ENCODE results near the gene DEGS2. TPM values are rescaled to one million over a fixed set of nuclear protein-coding genes. Genes with fewer than 3 reads are reported as not detected.

DEGS2 gene
- polyA plus RNA-seq, 1 donor: 1.1 TPM

DNA sequence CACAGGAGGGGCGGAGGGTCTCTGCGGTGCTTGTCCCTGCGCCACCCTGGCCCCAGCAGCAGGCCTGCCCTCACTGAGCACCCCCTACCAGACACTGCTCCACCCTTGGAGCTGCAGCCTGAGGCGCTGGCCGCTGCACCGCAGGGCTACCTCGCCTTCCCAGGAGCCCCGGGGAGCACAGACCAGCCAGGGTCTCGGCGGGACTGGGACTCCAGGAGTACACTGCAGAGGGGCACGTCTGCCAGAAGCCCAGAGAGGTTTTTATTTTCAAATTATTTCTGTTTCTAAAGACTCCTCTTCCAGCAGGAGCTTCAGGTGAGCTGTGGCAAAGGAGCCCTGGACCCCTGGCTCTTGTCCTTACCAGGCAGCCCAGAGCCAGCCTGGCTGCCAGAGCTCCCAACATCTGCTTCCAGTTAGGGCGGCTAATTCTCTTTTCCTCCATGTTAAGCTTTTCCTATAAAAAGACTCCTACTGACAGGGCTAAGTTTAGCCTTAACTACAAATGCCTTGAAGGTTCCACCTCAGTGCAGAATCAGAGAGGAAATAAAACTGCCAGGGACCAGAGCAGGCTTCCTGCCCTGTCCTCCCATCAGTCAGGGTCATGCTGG, 26.4 kb downstream of the DEGS2 start:
- DNase-seq (ENCODE audit: low read depth): no peak

DNA sequence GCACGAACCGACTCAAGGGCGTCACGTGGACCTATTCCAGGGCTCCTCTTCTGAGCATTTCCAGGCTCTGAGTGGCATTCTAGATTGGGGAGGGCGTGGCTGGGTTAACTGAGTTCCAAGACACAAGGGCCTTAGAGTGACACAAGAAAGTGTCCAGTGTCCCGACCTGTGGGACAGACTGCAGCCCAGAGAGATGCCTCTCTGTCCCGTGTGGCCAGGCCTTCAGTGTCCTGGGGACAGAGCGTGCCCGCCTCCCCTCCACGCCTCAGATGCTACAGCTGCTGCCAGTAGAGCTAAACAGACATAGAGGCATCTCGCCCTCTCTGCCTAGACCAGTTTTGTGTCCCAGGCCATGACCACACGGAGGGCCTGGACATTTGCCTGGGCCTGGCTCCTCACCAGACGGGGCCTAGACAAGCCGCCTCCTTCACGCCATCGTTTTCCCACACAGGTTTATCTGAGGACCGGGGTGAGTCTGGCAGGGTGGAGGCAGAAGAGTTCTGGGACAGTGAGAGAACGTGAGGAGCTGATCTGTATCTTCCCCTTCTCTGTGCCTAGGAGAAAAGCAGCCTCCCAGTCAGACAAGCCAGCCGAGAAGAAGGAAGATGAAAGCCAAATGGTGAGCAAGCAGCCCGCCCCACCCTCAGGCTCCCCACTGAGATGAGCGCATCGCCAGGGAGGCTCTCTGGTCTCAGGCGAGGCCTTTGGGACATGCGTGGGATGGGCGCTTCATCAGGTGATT, 27.1 kb downstream of the DEGS2 start:
- no peak for DNase-seq (ENCODE audit: low read depth)

DNA sequence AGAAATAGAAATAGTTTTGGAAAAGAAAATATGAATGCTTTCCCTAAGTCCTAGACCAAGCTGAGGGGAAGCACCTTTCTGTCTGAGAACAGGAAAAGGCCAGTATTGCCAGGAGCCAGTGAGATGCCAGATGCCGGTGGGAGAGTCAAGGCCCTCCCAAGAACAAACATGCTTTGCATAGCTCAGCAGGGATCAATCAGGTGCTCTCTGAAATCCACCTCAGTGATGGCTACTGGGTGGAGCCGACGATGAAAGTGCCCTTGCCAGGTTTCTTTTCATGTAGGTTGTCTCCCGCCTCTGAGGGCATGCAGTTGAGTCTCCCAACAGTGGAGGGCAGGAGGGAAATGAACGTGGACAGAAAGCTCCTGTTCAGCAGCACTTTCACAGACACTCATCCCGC, 28.3 kb downstream of the DEGS2 start:
- no peak for DNase-seq (ENCODE audit: low read depth)

DNA sequence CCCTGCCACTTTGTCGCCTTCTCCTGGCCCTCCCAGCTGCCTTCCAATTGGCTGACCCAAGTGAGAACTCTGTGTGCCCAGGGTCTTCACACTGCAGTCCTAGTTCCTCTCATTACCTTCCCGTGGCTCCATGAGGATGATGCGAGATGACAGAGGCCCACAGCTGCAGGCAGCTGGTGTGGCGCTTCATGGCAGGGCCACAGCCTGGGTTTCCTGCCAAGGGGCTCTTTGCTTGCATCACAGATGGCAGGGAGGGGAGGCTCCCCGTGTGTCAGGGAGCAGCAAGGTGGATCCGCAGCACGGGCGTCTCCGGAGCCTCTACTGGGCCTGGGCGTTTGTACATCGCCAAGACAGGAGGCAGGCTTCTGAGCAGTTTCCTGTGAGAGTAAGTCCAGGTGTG, 28.9 kb downstream of the DEGS2 start:
- DNase-seq (ENCODE audit: low read depth): no peak

DNA sequence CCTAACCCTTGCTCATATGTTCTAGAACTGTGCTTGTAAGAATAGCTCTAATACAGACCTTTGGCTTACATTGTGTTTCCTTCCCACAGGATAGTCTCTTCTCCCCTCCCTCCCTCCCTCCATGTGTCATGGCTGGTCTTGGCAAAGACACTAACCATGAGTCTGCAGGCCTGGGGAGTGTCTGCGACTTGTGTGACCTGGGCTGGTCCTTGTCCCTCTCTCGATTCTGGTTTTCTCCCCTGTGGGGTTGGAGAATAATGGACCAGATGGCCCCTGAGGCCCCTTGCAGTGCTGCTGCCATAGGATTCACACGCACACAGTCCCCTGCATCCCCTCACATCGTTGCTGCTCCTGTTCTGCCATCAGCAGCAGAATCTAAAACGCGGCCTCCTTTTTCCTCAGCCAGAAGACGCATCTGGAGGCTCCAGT, 30.3 kb downstream of the DEGS2 start:
- DNase-seq (ENCODE audit: low read depth): no peak

DNA sequence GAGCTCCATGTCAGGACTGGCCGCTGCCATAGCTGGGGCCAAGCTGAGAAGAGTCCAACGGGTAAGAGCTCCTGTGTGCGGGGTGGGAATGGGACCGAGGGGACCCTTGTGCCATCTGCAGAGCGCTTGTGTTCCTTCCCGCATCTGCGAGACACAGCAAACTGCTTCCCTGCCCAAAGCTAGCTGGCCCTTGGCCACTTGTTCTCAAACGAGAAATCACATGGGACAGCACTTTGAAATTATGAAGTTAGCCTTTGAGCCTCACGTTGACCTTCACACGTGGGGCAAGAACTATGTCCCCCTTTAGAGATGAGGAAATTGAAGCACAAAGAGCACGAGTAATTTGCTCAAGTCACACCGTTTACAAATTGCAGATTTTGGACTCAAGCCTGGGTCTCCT, 30.8 kb downstream of the DEGS2 start:
- no peak for DNase-seq (ENCODE audit: low read depth)

DNA sequence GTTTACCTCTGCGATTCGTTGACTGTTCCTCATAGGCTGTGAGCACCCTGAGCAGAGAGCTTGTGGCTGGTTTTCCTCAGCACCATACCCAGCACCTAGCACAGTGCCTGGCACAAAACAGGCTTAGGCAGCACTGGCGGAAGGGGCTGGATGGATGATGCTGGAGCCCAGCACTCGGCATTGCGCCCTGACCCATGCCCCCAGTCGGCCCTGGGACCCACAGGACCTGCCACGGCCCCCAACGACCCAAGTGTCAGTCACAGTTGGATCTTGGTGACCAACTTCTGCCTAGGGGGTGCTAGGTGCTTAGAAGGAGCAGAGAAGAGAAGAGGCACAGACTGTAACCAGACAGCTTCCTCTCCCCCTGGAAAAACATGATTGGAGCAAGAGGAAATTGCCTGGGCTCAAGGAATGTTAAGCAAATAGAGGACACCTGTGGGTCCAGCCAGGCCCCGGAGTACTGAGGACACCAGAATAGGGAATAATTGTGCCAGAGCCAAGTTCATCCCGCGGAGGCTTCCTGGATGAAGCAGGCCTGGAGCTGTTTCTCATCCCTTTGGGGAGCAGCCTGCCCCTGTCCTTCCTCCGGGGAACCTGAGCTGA, 31.5 kb downstream of the DEGS2 start:
- no peak for DNase-seq (ENCODE audit: low read depth)

DNA sequence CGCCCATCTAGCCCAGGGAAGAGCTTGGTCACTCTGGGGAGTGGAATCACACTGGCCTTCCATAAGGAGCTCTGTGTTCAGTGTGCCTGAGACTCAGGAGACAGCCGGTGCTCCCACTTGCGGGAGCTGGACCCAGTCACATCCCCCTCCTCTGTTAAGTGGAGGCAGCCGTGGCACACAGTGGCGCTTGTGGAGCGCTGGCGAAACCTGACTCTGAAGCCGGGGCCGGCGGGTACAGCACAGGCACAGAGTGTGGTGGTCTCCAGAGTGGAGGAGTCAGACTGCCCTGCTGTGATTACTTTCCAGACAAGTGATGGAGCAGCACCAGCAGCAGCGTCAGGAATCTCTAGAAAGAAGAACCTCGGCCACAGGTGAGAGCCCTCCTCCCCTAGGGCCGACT, 33.0 kb downstream of the DEGS2 start:
- no peak for DNase-seq (ENCODE audit: low read depth)

DNA sequence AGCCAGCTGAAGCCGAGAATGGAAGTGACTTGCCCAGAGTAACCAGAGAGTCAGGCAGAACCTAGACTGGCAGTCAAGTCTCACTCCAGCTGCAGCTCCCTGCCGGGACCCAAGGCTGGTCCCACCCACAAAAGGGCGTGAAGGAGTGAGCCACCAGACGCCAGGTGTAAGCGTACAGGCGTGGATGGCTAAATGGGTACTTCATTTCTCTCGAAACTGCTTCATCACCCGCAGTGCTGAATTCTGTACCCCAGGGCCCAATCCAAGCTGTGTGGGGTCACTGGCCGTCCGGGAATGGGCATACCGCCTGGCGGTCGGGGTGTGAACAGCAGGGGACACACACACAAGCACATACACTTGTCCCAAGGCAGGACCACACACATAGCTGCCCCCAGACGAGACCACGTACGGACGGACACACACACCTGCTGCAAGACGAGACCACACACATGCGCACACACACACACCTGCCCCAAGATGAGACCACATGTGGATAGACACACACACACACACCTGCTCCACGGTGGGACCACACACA, 34.8 kb downstream of the DEGS2 start:
- no peak for DNase-seq (ENCODE audit: low read depth)

DNA sequence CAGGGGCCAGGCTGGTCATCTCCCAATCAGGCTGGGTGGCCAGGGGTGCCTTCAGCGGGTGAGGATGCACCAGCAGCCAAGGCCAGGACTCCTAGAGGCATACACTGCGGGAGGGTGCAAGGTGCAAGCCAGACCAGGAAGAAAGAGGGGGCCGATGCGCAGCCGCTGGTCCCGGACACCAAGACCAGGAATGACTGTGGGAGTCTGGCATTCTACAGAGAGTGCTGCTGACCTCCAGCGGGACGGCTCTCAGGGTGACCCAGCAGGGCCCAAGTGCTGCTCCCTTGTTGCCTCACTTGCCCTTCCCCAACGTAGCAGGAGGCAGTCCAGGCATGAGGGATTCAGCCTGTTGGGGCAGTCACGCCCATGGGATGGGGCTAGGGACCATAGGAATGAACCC, 35.8 kb downstream of the DEGS2 start:
- DNase-seq (ENCODE audit: low read depth): no peak

DNA sequence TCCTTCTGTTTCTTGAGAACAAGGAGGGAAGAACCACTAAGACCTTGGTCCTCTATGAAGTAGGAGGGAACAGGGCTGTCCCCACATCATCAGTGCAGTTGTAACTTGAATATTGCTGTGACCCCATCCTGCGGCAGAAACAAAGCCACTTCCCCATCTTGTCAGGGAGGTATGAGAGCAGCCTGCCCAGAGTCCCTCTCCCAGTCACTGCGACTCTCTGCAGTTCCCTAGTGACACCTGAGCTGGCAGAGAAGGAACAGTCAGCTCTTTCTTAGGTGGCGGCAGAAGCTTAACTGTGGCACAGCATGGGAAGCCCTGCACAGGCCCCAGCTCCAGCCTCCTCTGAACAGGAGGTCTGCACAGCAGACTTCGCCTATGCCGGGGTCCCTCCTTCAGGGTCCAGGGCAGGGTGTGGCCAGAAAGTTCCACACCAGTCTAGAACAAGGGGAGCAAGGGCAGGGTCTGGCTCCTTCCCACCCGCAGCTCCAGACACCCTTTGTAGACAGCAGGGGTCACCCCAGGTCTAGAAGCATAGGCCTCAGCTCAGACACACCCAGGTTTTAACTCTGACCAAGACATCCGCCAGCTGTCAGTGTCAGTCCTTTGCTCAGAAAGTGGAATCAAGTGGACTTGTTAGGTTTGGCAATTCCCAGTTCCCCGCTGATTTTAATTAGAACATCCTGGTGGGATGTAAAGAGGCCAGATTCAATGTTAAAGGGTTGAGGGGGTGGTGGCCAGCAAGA, 36.8 kb downstream of the DEGS2 start:
- no peak for DNase-seq (ENCODE audit: low read depth)

DNA sequence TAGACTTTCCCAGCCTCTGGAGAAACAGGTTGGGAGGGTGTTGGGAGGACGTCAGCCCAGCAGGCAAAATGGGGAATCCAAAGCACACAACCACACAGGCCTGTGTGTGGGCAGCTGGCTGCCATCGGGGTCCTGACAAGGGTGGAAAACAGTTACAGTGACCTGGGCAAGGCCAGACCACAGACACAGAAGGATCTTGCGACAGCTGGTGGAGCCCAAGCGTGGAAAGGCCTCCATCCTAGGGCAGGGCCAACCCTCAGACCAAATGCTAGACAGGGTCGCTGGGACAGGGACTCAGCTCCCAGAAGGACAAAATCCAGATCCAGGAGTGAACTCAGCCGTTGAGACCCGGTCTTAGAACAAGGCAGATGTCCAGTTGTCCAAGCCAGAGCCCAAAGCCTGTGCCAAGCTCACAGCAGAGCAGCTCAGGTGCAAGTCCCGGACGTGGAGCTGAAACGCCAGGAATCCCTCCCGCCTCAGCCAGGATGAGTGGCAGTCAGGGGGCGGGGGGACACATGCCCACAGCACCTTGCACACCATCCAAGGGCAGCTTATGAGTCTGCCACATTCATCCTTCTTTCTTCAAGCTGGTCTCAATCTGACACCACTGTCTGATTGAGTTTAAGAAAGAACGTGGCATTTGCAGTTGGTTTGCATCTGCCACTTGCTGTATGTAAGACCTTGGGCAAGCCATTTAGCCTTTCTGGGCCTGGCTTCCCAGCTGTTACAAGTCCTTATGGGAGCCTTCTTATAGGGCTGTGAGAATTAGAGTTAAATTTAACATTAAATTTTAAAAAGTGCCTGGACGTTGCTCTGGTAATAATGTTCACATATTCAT, 37.6 kb downstream of the DEGS2 start:
- no peak for DNase-seq (ENCODE audit: low read depth)

DNA sequence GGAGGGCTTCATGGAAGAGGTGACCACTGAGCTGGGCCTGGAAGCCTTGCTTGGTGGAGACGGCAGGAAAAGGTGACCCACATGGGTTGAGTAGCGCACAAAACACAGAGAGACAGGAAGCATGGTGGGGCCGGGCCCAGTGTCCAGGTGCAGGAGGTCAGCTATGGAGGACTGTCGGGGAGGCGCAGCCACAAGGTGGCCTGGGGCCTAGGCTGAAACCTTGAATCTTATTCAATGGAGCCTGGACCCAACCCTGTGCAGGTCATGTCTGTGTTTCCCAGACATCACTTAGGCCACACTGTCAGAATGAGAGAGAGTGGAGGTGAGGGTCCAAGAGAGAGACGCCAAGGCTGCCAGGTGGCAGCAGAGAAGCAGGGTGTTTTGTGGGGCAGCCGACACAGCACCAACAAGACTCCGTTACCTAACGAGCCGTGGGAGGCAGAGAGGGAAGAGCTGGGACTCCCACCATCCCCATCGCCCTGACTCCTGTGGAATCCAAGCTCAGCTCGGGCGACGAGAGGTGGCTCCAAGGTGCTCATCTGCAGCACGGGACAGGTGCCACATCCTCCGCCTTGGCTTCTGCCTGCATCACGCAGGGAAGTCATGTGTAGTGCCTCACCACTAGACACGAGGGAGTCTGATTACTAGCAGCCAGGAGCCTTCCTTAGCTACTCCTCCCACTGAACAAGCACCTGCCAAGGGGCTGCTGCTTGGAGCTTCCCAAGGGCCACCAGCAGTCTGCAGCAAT, 38.7 kb downstream of the DEGS2 start:
- no peak for DNase-seq (ENCODE audit: low read depth)

DNA sequence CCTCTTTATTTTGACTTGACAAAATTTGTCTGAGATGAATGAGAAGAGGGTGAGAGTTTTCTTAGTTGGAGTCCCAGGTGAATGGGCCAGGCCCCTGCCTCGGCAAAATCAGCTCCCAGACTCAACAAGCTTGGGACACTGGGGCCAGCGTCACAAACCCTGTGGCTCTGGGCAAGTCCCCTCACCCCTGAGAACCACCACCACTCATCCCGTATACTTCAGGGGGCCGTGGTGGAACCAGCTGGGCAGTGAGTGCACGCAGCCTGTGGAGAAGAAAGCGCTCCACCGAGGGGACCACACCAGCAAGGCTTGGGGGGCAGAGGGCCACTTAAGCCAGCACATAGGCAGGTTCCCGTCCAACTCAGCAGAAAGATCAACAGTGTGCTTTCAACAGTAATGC, 40.2 kb downstream of the DEGS2 start:
- no peak for DNase-seq (ENCODE audit: low read depth)

DNA sequence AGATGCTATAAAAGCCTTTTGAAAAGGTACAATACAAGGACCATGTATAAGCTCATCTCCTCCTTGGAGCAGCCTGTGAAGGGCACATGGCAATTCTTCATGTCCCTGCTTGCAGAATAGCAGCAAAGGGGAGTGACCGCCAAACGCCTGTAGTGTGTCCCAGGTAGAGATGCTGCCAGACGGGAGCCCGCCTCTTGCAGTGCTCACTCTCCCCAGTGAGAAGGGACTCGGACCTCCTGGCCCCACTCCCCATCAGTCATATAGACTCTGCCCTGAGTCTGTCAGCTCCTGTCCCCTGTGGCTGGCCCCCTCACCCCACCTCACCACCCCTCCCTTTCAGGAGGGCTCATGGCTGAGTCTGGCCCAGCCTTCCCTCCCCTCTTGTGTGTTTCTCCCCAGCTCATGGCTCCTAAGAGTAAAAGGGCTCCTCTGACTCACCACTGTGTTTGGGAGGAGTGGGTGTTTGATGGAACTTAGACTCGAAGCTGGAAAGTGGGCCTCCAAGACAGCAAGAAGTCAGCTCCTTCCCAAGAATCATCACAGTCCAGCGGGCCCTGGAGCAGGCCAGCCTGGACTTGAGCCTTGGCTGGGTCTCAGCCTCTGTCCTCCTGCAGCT, 40.9 kb downstream of the DEGS2 start:
- no peak for DNase-seq (ENCODE audit: low read depth)

DNA sequence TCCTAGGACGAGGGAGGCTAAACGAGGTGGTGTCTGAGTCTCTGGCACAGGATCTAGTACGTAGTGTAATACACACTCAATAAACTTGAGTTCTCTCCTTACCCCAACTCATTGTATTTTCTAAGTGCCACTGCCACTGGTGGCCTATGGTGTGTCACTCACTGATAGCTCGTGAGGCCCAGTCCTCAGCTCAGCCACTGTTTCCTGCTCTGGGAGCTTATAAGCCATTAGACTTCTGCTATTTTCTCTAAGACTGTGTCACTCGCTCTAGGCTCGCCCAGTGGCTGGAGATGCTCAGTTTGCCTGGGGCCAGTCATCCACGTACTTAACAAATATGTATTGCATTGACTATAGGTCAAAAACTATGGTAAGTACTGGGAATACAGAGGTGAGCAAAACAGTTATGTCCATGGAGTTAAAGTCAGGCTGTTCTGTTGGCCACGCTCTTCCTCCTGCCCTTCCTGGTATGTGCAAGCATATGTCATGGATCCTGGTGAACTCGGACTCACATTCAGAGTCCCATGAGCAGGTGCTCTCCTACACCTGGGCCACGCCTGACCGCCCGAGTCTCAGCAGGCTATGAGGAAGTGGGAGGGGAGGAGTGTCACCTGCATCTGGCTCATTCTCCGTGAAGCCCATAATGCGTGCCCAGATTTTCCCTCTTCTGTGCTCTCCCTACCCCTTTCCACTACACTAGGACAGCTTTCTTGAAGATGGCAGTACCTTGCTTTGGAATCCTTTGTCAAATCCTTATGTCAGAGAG, 41.6 kb downstream of the DEGS2 start:
- DNase-seq (ENCODE audit: low read depth): no peak

DNA sequence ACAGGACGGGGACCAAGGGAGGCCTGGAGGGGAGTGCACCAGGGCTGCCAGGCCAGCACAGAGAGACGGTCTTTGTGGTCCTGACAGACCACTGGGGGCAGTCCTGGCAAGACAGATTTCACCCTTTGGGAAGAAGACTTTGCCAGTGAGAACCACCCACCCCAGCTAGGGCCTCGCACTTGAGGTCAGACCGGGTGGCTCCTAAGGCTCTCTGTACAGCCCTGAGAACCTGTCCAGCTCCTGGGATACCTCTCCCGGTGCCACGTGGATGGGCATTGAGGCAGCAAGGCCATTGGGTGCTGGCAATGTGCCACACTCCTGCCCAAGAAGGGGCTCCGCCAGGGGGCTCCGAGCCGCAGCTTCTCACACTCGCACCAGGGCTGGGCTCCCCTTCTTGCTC, 42.4 kb downstream of the DEGS2 start:
- DNase-seq (ENCODE audit: low read depth): no peak

DNA sequence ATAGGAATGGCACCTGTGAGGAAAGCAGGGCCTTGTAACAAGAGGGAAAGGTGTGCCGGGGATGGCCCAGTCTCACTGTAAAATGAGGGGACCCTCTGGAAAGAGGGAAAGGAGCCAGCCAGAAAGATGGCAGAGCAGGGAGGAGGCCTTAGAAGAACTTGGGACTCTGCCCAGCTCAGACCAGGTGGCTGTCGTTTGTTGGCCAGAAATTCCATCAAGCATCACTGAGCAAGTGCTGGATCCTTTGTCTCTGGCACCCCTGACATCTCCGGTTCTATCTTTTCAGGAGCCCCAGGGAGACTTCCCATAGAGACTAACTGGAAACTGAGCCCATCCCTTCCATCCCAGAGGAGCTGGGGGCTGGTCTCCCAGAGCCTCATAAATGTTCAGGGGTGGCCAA, 43.3 kb downstream of the DEGS2 start:
- no peak for DNase-seq (ENCODE audit: low read depth)

DNA sequence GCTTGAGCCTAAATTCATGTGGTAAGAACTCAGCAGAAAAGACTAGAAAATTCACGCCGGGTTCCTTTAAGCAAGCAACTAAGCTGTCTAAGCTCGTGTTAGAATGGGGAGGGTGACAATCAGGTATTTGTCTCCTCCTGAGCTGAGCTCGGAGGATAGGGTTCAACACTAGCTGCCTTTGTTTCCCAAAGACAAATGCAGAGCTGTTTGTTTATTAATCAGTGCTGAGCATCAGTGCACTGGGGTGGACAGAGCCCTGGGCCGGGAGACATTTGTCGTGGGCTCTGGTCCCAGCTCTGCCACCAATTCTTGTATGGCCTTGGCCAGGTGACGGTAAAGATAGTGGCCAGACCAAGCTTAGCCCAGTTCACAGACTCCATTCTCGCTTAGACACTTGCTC, 43.7 kb downstream of the DEGS2 start:
- no peak for DNase-seq (ENCODE audit: low read depth)

DNA sequence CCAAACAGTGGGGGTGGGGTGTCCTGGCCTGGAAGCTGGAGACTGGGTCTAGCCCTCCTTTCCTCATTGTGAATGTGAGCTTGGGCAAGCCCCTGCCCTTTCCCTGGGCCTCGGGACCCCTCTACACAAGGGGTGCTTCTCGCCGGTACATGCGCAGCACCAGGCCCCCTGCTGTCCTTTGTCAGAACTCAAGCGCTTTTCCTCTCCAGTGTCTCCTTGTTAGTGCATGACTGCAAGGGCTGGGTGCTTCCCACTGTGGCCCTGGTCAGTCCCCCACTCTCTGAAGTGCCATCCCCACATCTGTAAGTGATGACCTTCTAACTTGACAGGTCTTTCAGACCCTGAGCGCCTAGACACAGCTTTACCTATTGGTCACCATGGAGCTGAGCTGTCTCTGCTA, 44.2 kb downstream of the DEGS2 start:
- no peak for DNase-seq (ENCODE audit: low read depth)

Measured in forelimb muscle (tissue), 1 donor.